AG04450 (cell line): ENCODE data around the gene MILR1. TPM values are rescaled to one million over a fixed set of nuclear protein-coding genes. Genes with fewer than 3 reads are reported as not detected.
"Not testable (repeated sequence)": the region's sequence is repeated elsewhere in the genome, so short reads cannot be mapped to it uniquely, and the experiment has no call there.

ENCODE experiments used
- CTCF ChIA-PET: fragments of 300-600, 350-600 bp; formaldehyde crosslinking; extraction: SDS; loops from one replicate; lab custom pipeline; 2022; ENCODE audit warnings: antibody characterized with exemption, inconsistent platforms; lab: Charles Lee
- POLR2A ChIA-PET: fragments of 350-600 bp; formaldehyde crosslinking; extraction: SDS; loops from one replicate; lab custom pipeline; 2021; ENCODE audit warnings: antibody characterized with exemption, inconsistent platforms; lab: Yijun Ruan, JAX
- DNase-seq: peaks from one replicate; pipeline ENCODE4 v3.0.0-alpha.2; 2011; ENCODE audit warnings: low read depth, low spot score
- H3K27ac ChIP-seq: one replicate; pipeline ENCODE4 v1.5.1; 2012; ENCODE audit warnings: low read depth, low read length, control low read depth
- H3K27me3 ChIP-seq: one replicate; pipeline ENCODE4 v1.6.0; 2012; ENCODE audit warnings: low read length; ENCODE audit not compliant: control insufficient read depth, insufficient read depth
- H3K4me3 ChIP-seq: 2 replicates; pipeline ENCODE4 v1.5.1; 2011; ENCODE audit warnings: mild to moderate bottlenecking, low read depth, low read length, control low read depth
- H3K9me3 ChIP-seq: 2 replicates; pipeline ENCODE4 v1.5.1; 2012; ENCODE audit warnings: low read length; ENCODE audit not compliant: control insufficient read depth, insufficient read depth
- polyA plus RNA-seq: library from polyadenylated mRNA; depleted of rRNA; stranded (reverse); fragments of >200 nt; gene quantifications from 2 replicates; pipeline ENCODE4 v1.2.3, GENCODE V29; 2011
- TF ChIP-seq, protein P1 (sequence below): IDR thresholded peaks from 2 replicates; pipeline ENCODE4 v1.5.1; 2011; ENCODE audit warnings: low read depth, low read length, control low read depth, inconsistent platforms

Gene MILR1
- polyA plus RNA-seq, 1 experiment, result 5.4 TPM

DNA sequence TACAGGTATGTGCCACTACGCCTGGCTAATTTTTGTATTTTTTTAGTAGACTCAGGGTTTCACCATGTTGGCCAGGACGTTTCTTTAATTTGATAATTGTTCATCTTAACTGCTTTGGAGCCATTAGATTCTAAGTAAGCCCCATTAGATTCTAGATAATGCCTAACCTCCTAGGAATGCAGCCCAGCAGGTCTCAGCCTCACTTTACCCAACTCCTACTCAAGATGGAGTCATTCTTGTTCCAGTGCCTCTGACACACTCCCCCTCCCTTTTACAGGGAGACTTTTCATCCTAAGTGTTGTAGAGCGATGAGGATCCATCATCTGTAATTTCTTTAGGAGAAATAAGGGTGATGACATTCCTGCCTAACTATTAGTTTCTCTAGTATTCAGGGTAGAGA lies 23.7 kb upstream of the MILR1 start:
- Histone ChIP-seq H3K27me3 (peaks cover 5% of the 10 kb centered on the region), H3K9me3 (no peaks in the 10 kb centered on the region)

DNA sequence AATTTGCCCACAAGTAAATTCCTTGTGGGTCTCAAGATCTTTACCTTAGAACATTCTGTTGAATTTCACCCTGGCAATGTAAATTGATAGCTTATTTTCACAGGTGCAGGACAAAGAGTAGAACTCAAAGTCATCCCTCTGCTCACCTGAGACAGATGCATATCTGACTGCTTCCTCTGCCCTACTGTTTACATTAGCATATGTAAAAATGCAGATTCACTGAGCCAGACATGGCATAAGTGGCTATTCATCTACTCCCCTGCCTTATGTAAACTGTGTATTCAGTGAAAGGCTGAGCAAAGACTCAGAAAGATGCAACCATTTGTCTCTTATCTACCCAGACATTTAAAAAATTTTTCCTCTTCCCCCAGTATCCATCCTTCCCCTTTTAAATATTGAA lies 22.3 kb upstream of the MILR1 start:
- CTCF ChIA-PET, result interaction anchor here (1.0 to 4.2 kb wide), 3 partner anchors 64 to 106 kb away, joined by 3 to 21 read pairs (median 6); no protein-coding TSS in a partner anchor
- TF ChIP-seq, protein P1, sequence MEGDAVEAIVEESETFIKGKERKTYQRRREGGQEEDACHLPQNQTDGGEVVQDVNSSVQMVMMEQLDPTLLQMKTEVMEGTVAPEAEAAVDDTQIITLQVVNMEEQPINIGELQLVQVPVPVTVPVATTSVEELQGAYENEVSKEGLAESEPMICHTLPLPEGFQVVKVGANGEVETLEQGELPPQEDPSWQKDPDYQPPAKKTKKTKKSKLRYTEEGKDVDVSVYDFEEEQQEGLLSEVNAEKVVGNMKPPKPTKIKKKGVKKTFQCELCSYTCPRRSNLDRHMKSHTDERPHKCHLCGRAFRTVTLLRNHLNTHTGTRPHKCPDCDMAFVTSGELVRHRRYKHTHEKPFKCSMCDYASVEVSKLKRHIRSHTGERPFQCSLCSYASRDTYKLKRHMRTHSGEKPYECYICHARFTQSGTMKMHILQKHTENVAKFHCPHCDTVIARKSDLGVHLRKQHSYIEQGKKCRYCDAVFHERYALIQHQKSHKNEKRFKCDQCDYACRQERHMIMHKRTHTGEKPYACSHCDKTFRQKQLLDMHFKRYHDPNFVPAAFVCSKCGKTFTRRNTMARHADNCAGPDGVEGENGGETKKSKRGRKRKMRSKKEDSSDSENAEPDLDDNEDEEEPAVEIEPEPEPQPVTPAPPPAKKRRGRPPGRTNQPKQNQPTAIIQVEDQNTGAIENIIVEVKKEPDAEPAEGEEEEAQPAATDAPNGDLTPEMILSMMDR, result no peak
- POLR2A ChIA-PET, result no interaction called here
- DNase-seq, result no peak
- peaks cover 13% of the 10 kb centered on the region for H3K27me3 ChIP-seq
- H3K4me3 ChIP-seq, result no peak overlapping the region
- no peaks in the 10 kb centered on the region for H3K9me3 ChIP-seq
- no peak overlapping the region for H3K27ac ChIP-seq

More for the DNA sequence above, 23.7 kb upstream of the MILR1 start:
- TF ChIP-seq, protein P1, result no peak
- Histone ChIP-seq H3K27ac (no peak overlapping the region), H3K4me3 (no peak overlapping the region)
- DNase-seq, result no peak
- ChIA-PET POLR2A (no interaction called here), CTCF (interaction anchor here (1.5 to 4.2 kb wide), 2 partner anchors 65 to 105 kb away, joined by 6 to 21 read pairs; no protein-coding TSS in a partner anchor)

DNA sequence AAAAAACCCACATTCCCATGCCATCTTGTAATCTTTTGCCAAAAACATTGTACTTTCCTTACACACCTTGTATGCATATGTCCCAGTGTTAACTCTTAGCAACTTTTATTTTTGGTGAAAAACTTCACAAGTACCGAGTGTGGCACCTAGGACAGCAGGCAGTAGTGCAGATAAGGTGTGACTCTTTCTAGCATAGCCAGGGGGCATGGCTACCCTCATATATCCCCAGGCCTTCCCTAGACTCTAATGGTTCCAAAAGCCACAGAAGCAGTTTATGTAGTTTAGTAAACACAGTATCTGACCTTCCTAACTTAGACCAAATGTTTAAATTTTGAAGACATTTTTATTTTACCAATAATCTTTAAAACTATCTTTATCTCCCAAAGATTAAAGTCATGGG lies 20.5 kb upstream of the MILR1 start:
- Histone ChIP-seq H3K27me3 (peaks cover 19% of the 10 kb centered on the region), H3K4me3 (no peak overlapping the region), H3K27ac (no peak overlapping the region), H3K9me3 (no peaks in the 10 kb centered on the region)
- ChIA-PET CTCF (interaction anchor here (0.6 to 4.2 kb wide), 3 partner anchors 9 to 107 kb away, joined by 3 to 21 read pairs (median 12); no protein-coding TSS in a partner anchor), POLR2A (interaction anchor here (0.6 kb wide), 1 partner anchor 19 kb away, joined by 9 read pairs; no protein-coding TSS in a partner anchor)
- DNase-seq, result no peak
- TF ChIP-seq, protein P1, result no peak

GRCh38 chr17:64430036-64430435 lies 18.9 kb upstream of the MILR1 start:
- H3K4me3 ChIP-seq, H3K9me3 ChIP-seq, POLR2A ChIA-PET, H3K27ac ChIP-seq, DNase-seq: not testable (repeated sequence)
- H3K27me3 ChIP-seq, result peaks cover 19% of the 10 kb centered on the region
- CTCF ChIA-PET, result interaction anchor here (0.6 to 2.4 kb wide), 3 partner anchors 10 to 129 kb away, joined by 3 to 12 read pairs (median 4); no protein-coding TSS in a partner anchor

- POLR2A ChIA-PET, result no interaction called here
- CTCF ChIA-PET, result interaction anchor here (0.9 to 1.3 kb wide), 2 partner anchors 13 to 59 kb away, joined by 3 to 4 read pairs; no protein-coding TSS in a partner anchor
- TF ChIP-seq, protein P1, result no peak
These were observed 17.4 kb upstream of the MILR1 start for GRCh38 chr17:64431534-64431933.

More at GRCh38 chr17:64431534-64431933, 17.4 kb upstream of the MILR1 start:
- peaks cover 3% of the 10 kb centered on the region; the same call in 1 of the 2 replicates for H3K9me3 ChIP-seq
- DNase-seq, result no peak
- peaks cover 19% of the 10 kb centered on the region for H3K27me3 ChIP-seq
- H3K27ac ChIP-seq, result no peak overlapping the region
- H3K4me3 ChIP-seq, result no peak overlapping the region
